Spleen (tissue), 11 donors: ENCODE measurements around the gene POLR2H. TPM values are rescaled to one million over a fixed set of nuclear protein-coding genes. Genes with fewer than 3 reads are reported as not detected.

Experiments
- DNase-seq: peaks from one replicate; pipeline ENCODE4 v3.0.0-alpha.2; 2020
- H3K27ac ChIP-seq, 8 donors: fragments of 200-600 bp; sonication (generic) in 7 of 8; 1 replicate in 4 of 8; 2 replicates in 4 of 8; pipeline versions ENCODE4 v1.5.0 to v1.8.0; 2016 to 2021; ENCODE audit warnings: inconsistent platforms in 4 of 8, mild to moderate bottlenecking in 4 of 8, moderate library complexity in 1 of 8
- H3K27me3 ChIP-seq, 7 donors: fragments of 200-600 bp; sonication (generic) in 6 of 7; replicated peaks in 1 of 7; 1 replicate in 4 of 7; 2 replicates in 3 of 7; pipeline versions ENCODE4 v1.5.0 to v1.8.0; 2016 to 2021; ENCODE audit warnings: inconsistent platforms in 3 of 7, mild to moderate bottlenecking in 1 of 7
- H3K36me3 ChIP-seq, 6 donors: fragments of 200-600 bp; sonication (generic) in 5 of 6; 1 replicate in 4 of 6; 2 replicates in 2 of 6; pipeline versions ENCODE4 v1.5.0 to v1.8.0; 2016 to 2021; ENCODE audit warnings: inconsistent platforms in 2 of 6
- H3K4me1 ChIP-seq, 6 donors: fragments of 200-600 bp; sonication (generic) in 5 of 6; 1 replicate in 3 of 6; 2 replicates in 3 of 6; pipeline versions ENCODE4 v1.5.0 to v1.8.0; 2016 to 2021; ENCODE audit warnings: inconsistent platforms in 3 of 6
- H3K4me3 ChIP-seq, 8 donors: fragments of 200-600 bp; sonication (generic) in 7 of 8; 1 replicate in 4 of 8; 2 replicates in 4 of 8; pipeline versions ENCODE4 v1.5.0 to v1.8.0; 2016 to 2021; ENCODE audit warnings: inconsistent platforms in 4 of 8, mild to moderate bottlenecking in 4 of 8, moderate library complexity in 2 of 8
- H3K9me3 ChIP-seq, 8 donors: fragments of 200-600 bp; sonication (generic) in 7 of 8; 1 replicate in 4 of 8; 2 replicates in 4 of 8; pipeline versions ENCODE4 v1.5.0 to v1.8.0; 2016 to 2021; ENCODE audit warnings: inconsistent platforms in 4 of 8
- CTCF ChIP-seq, 11 experiments: fragments of 200-600 bp in 7 of 11; fragments of 450-650 bp in 4 of 11; sonication (generic) in 4 of 11; IDR thresholded peaks in 8 of 11; conservative IDR thresholded peaks in 3 of 11; 1 replicate in 7 of 11; 2 replicates in 4 of 11; pipeline versions ENCODE4 v1.4.0 to v1.8.0; 2016 to 2021; ENCODE audit warnings: antibody characterized with exemption in 11 of 11, inconsistent platforms in 4 of 11, mild to moderate bottlenecking in 1 of 11
- POLR2A ChIP-seq, 3 donors: fragments of 450-650 bp; IDR thresholded peaks; one replicate each; pipeline ENCODE4 v1.5.1; 2017; ENCODE audit warnings: antibody characterized with exemption in 3 of 3, mild to moderate bottlenecking in 1 of 3
- POLR2AphosphoS5 ChIP-seq, 3 donors: sonication (generic); formaldehyde crosslinking; IDR thresholded peaks; one replicate each; pipeline ENCODE4 v1.5.1; 2017; ENCODE audit warnings: antibody characterized with exemption in 3 of 3
- WGBS, 5 donors: extraction: QIAGEN DNeasy Blood & Tissue Kit in 3 of 5; methylation state at CpG; one replicate each; pipeline versions ENCODE4 v1.1.5 to v1.1.7; 2013 to 2018; 5-methylcytosine and 5-hydroxymethylcytosine counted together
- intact Hi-C: fragments of 100-400 bp; cut with DNase I; formaldehyde crosslinking; loops from one replicate; pipeline ENCODE4 v1.15.0; 2023; ENCODE audit warnings: low total_unique reads
- polyA plus RNA-seq, 3 donors: library from polyadenylated mRNA; stranded (reverse); fragments of 200-250 nt; gene quantifications; one replicate each; pipeline ENCODE4 v1.2.1, GENCODE V29; 2013
- total RNA-seq, 7 donors: library from RNA; depleted of rRNA in 3 of 7; stranded (reverse); fragments of >200 nt in 3 of 7; fragmentation: NEBNext Ultra II Directional in 4 of 7; extraction: Animal tissue kit (Norgen Biotek cat#: 25700) in 4 of 7; gene quantifications; one replicate each; pipeline versions ENCODE4 v1.1.0 to v1.2.1, GENCODE V29; 2016 to 2021
- donor health status: healthy with polysubstance abuse.
- donor health status: DM: no; HTN: no; CAD: no; lungs with moderate emphysema.
- donor health status: DM: no; HTN: no; CAD: no.
- donor health status: Bipolar disorder and iron deficiency.
- donor health status: healthy.
- donor health status: DM: no; HTN: no; CAD: no.
- donor health status: DM: yes; HTN: yes; CAD: no.

Gene POLR2H
- total and polyA plus RNA-seq, 10 donors: 42.5 to 139 (median 86.6) TPM

- H3K27ac ChIP-seq: peak overlapping the region in 7 of 8 donors; percentile 63 to 97 (median 84)
- peak overlapping the region in 3 of 8 donors; percentile 17 to 53 (median 24) for H3K4me3 ChIP-seq
- H3K9me3 ChIP-seq: no peaks in the 10 kb centered on the region
- peak; percentile 93 for DNase-seq
- peak; percentile 62 to 70 (median 70) for TF ChIP-seq POLR2AphosphoS5 (IDR thresholded peaks at IDR 0.05)
- TF ChIP-seq CTCF (IDR thresholded peaks at IDR 0.05 in 8 of 11, conservative IDR thresholded peaks at IDR 0.05 in 3 of 11): no peak
- no peaks in the 10 kb centered on the region for H3K27me3 ChIP-seq
- 16 to 30% (median 22%) methylated on average over 2 to 4 of the region's 4 CpGs for WGBS, 5 donors
- peaks cover 5 to 94% (median 73%) of the 10 kb centered on the region in 6 donors for H3K36me3 ChIP-seq
- intact Hi-C loops: no loop called here
- peaks cover 20 to 77% (median 63%) of the 10 kb centered on the region in 6 donors for H3K4me1 ChIP-seq
Measured at GRCh38 chr3:184320104-184320445, 41.4 kb upstream of the POLR2H start.

GRCh38 chr3:184321666-184322065, 39.8 kb upstream of the POLR2H start:
- H3K36me3 ChIP-seq: peaks cover 5 to 100% (median 89%) of the 10 kb centered on the region in 6 donors
- H3K27ac ChIP-seq: peak overlapping the region in 3 of 8 donors; percentile 55 to 97 (median 89)
- no peak overlapping the region for H3K4me3 ChIP-seq
- intact Hi-C loops: no loop called here
- WGBS, 5 donors: 76 to 93% (median 82%) methylated on average over 5 of the region's 5 CpGs
- TF ChIP-seq POLR2AphosphoS5 (IDR thresholded peaks at IDR 0.05) (peak in 1 of 3 donors; percentile 57), CTCF (IDR thresholded peaks at IDR 0.05 in 8 of 11, conservative IDR thresholded peaks at IDR 0.05 in 3 of 11) (no peak)
- DNase-seq: no peak
- H3K27me3 ChIP-seq: no peaks in the 10 kb centered on the region
- H3K4me1 ChIP-seq: peaks cover 12 to 61% (median 47%) of the 10 kb centered on the region in 6 donors
- H3K9me3 ChIP-seq: no peaks in the 10 kb centered on the region

- Histone ChIP-seq H3K9me3 (no peaks in the 10 kb centered on the region), H3K27me3 (no peaks in the 10 kb centered on the region), H3K4me1 (peaks cover under 1 to 49% (median 35%) of the 10 kb centered on the region in 6 donors), H3K4me3 (no peak overlapping the region), H3K36me3 (peaks cover 5 to 100% (median 90%) of the 10 kb centered on the region in 6 donors), H3K27ac (peak overlapping the region in 5 of 8 donors; percentile 11 to 97 (median 55))
- WGBS, 5 donors: 78 to 92% (median 87%) methylated on average over 18 to 20 of the region's 20 CpGs
- intact Hi-C loops: no loop called here
- TF ChIP-seq POLR2A (IDR thresholded peaks at IDR 0.05) (no peak), POLR2AphosphoS5 (IDR thresholded peaks at IDR 0.05) (peak in 2 of 3 donors; percentile 34 to 60)
- no peak for DNase-seq
Measured at GRCh38 chr3:184322731-184323487, 38.6 kb upstream of the POLR2H start.

GRCh38 chr3:184323696-184324095, 37.8 kb upstream of the POLR2H start:
- H3K36me3 ChIP-seq: peaks cover 5 to 100% (median 91%) of the 10 kb centered on the region in 6 donors
- no peak for TF ChIP-seq CTCF (IDR thresholded peaks at IDR 0.05 in 8 of 11, conservative IDR thresholded peaks at IDR 0.05 in 3 of 11)
- no peak overlapping the region for H3K27ac ChIP-seq
- intact Hi-C loops: no loop called here
- H3K9me3 ChIP-seq: no peaks in the 10 kb centered on the region
- peaks cover 0 to 41% (median 27%) of the 10 kb centered on the region in 6 donors for H3K4me1 ChIP-seq
- no peak for DNase-seq
- WGBS, 5 donors: 89 to 94% (median 93%) methylated on average over 8 of the region's 8 CpGs
- no peak overlapping the region for H3K4me3 ChIP-seq
- H3K27me3 ChIP-seq: no peaks in the 10 kb centered on the region
